Coronary artery (tissue), 2 donors: ENCODE data around the gene RAD51B.

Experiments used
- DNase-seq: peaks from one replicate; pipeline ENCODE4 v3.0.0-alpha.2; 2017; ENCODE audit warnings: low spot score
- H3K27ac ChIP-seq, 2 donors: fragments of 200-600 bp; sonication (generic); one replicate each; pipeline ENCODE4 v1.5.1; 2016 to 2019
- H3K4me3 ChIP-seq: fragments of 200-600 bp; sonication (generic); 2 replicates; pipeline ENCODE4 v1.5.1; 2016; ENCODE audit warnings: mild to moderate bottlenecking, moderate library complexity
- CTCF ChIP-seq: fragments of 200-600 bp; sonication (generic); IDR thresholded peaks from one replicate; pipeline ENCODE4 v1.5.1; 2019; ENCODE audit warnings: antibody characterized with exemption

The RAD51B gene

GRCh38 chr14:68547305-68548193 lies 728.0 kb downstream of the RAD51B start:
- H3K27ac ChIP-seq: peak overlapping the region; percentile 95 to 97
- H3K4me3 ChIP-seq: peak overlapping the region; percentile 17
- no peak for TF ChIP-seq CTCF
- peak; percentile 95 for DNase-seq

GRCh38 chr14:68548194-68549076 lies 728.9 kb downstream of the RAD51B start:
- no peak for TF ChIP-seq CTCF
- peak; percentile 97 for DNase-seq
- Histone ChIP-seq H3K27ac (peak overlapping the region; percentile 95 to 97), H3K4me3 (peak overlapping the region; percentile 21)

GRCh38 chr14:68550338-68550715 lies 730.7 kb downstream of the RAD51B start:
- peak overlapping the region; percentile 10 to 83 for H3K27ac ChIP-seq
- TF ChIP-seq CTCF: no peak
- H3K4me3 ChIP-seq: no peak overlapping the region
- DNase-seq: no peak

DNA sequence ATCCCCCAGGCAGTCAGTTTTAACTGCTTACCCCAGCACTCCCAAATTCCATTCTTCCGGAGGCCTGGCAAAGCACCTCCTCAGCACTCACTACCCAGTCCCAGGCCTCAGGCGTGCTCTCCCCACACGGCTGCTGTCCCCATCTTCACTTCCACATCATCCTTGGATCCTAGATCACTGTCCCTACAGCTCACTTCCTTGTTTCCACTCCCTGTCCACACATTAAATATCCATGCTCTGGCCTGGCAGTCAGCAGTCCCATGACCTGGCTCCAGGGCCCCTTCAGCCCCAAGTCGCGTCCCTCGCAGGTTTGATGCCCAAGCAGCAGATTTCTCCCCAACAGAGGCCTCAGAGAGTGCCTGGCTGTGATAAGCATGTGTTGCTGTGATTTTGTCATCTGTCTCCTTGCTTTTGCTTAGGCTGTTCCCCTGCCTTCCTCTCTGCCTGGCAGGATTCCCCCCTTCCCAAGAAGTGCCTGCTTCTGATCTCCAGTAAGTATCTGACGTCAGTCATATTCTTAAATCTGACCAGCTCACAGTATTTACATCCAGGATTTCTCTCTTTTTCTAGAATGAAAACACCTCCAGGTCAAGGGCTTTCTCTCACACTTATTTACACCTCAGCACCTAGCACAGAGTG lies 731.6 kb downstream of the RAD51B start:
- Histone ChIP-seq H3K4me3 (no peak overlapping the region), H3K27ac (peak overlapping the region; percentile 38 to 83)
- TF ChIP-seq CTCF: no peak
- no peak for DNase-seq

- Histone ChIP-seq H3K4me3 (no peak overlapping the region), H3K27ac (peak overlapping the region; percentile 38 to 83)
- no peak for TF ChIP-seq CTCF
- DNase-seq: no peak
Measured at GRCh38 chr14:68552075-68552474, 732.5 kb downstream of the RAD51B start.

DNA sequence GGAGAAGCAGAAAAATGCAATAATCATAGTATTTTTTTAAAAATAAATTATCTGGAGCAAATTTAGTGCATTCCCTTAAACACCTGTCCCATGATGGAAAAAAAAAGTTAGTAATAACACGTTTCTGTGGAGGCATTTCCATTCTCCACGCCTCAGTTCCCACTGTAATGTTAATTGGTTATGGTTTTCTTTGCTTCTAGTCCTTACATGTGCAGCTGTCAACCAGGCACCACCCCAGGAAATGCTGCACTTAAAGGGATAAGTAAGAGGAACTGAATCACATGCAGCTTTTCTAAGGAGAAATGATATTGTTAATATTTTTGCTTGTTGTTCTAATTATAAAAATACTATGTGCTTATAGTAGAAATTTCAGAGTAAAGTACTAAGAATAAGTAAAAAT lies 733.0 kb downstream of the RAD51B start:
- H3K27ac ChIP-seq: peak overlapping the region in 1 of 2 donors; percentile 83
- DNase-seq: no peak
- no peak for TF ChIP-seq CTCF
- no peak overlapping the region for H3K4me3 ChIP-seq
